ENCODE data around the gene TRIM17. TPM values are rescaled to one million over a fixed set of nuclear protein-coding genes. Genes with fewer than 3 reads are reported as not detected.

Gene TRIM17
- total RNA-seq, 2 donors from 2014 or later = 0.38 to 1.9 TPM

GRCh38 chr1:228365271-228366061 is 51.2 kb downstream of the TRIM17 start:
- peak; percentile 73 for DNase-seq (ENCODE audit: low spot score)
- intact Hi-C loops (cut with DNase I) = no loop called here

- intact Hi-C loops (cut with DNase I) = no loop called here
- DNase-seq (ENCODE audit: low spot score) = peak; percentile 77
These were observed 51.9 kb downstream of the TRIM17 start for GRCh38 chr1:228364706-228365213.

GRCh38 chr1:228364068-228364705 is 52.5 kb downstream of the TRIM17 start:
- peak; percentile 58 for DNase-seq (ENCODE audit: low spot score)
- intact Hi-C loops (cut with DNase I) = no loop called here

DNA sequence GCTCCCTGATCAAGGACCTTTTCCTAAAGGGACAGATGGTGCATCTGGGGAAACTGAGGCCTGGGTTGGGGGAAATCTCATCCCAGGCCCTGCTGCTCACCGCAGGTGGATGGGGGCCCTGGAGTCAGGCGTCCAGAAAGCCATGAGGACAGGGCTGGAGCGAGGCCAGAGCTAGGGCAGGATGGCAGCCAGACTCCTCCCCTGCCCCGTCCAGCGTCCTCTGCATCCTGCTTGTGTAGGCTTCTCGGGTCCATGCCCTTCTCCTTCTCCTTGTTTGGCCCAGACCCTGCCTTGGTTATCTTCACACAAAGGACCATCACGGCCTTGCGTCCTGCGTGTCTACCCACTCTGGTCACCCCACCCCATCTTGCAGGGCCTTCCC is 53.0 kb downstream of the TRIM17 start:
- peak; percentile 42 for DNase-seq (ENCODE audit: low spot score)
- intact Hi-C loops (cut with DNase I) = no loop called here

DNA sequence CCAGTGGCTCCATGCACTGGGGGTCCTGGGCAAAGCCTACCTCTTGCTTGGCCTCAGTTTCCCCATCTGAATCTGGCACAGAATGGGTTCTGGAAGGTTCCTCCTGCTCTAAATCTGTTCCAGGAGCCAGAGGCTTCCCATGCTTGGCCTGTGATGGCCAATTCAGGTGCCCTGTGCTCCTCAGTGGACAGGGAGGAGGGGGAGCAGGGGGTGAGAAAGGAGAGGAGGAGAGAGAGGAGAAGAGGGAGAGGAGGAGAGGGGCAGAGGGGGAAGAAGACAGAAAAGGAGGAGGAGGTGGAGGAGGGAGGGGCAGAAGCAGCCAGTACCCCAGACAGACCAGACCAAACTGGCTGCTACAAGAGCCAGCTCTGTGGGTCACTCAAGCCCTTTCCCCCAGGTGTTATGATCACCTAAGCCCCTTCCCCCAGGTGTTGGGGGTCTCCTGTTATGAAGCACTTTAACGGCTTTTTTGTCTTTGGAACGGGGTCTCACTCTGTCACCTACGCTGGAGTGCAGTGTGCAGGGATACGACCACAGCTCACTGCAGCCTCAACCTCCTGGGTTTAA is 53.7 kb downstream of the TRIM17 start:
- intact Hi-C loops (cut with DNase I) = no loop called here
- DNase-seq (ENCODE audit: low spot score) = peak; percentile 7

GRCh38 chr1:228362141-228362883 is 54.3 kb downstream of the TRIM17 start:
- DNase-seq (ENCODE audit: low spot score) = peak; percentile 67

DNA sequence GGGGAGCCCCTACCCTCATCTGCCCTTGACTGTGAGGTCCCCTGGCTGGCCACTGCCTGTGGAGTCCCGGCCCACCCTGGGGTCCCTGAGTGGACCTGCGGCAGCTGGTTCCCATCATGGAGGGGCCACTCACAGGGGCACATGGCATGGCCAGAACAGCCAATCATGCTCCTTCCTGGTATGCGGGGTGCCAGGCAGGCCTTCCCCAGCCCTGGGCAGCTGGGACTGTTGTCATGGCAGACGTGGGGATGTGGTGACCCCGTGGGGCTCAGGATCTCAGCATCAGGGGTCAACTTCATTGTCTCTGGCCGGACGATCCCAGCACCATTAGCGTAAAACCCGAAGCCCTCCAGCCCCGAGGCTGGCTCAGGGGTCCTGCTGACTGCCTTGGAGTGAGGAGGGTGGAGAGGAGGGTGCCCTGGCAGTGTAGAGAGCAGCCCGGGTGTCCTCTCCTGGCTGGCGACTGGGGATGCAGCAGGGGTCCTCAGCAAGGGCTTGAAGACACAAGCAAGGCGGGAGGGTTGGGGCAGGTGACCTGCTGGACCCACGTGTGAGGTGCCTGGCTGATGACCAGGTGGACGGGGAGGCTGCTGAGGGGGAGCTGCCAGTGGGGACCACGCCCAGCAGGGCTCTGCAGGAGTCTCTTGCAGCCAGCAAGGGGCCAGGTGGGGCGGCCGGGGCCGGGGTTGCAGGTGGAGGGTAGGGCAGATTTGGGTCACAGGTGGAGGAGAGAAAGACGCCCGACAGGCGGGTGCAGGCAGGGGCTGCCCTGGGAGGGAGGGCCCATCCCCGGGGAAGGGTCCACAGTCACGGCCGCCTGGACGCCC is 55.1 kb downstream of the TRIM17 start:
- intact Hi-C loops (cut with DNase I) = no loop called here
- DNase-seq (ENCODE audit: low spot score) = peak; percentile 78

More at GRCh38 chr1:228362141-228362883, 54.3 kb downstream of the TRIM17 start:
- intact Hi-C loops (cut with DNase I) = no loop called here

GRCh38 chr1:228360533-228361313 is 55.9 kb downstream of the TRIM17 start:
- peak; percentile 64 for DNase-seq (ENCODE audit: low spot score)
- intact Hi-C loops (cut with DNase I) = no loop called here

- intact Hi-C loops (cut with DNase I) = no loop called here
- DNase-seq (ENCODE audit: low spot score) = no peak
These were observed 56.8 kb downstream of the TRIM17 start for GRCh38 chr1:228359613-228360532.

- intact Hi-C loops (cut with DNase I) = no loop called here
These were observed 57.7 kb downstream of the TRIM17 start for GRCh38 chr1:228358764-228359612.

GRCh38 chr1:228358039-228358763 is 58.5 kb downstream of the TRIM17 start:
- DNase-seq (ENCODE audit: low spot score) = no peak
- intact Hi-C loops (cut with DNase I) = no loop called here

More at GRCh38 chr1:228358764-228359612, 57.7 kb downstream of the TRIM17 start:
- DNase-seq (ENCODE audit: low spot score) = no peak
